HEK293 (cell line): ENCODE results near the gene DHRS13.

Experiments
- CTCF ChIA-PET: fragments of 350-600 bp; formaldehyde crosslinking; extraction: SDS; loops from one replicate; lab custom pipeline; 2021; ENCODE audit warnings: antibody characterized with exemption; lab: Yijun Ruan, JAX
- POLR2A ChIA-PET: fragments of 300-600 bp; formaldehyde crosslinking; extraction: SDS; loops from one replicate; lab custom pipeline; 2020; ENCODE audit warnings: antibody characterized with exemption, inconsistent platforms; lab: Yijun Ruan, JAX
- H3K27ac ChIP-seq: fragments of 200-500 bp; sonication (Bioruptor generic); 2 replicates; pipeline ENCODE4 v1.5.1; 2014; ENCODE audit warnings: low read depth, low read length, control low read depth, inconsistent platforms; ENCODE audit errors: extremely low read depth
- H3K36me3 ChIP-seq, 2 experiments: fragments of 200-500 bp in 1 of 2; sonication (Bioruptor generic) in 1 of 2; 1 replicate in 1 of 2; 2 replicates in 1 of 2; pipeline ENCODE4 v1.5.1; 2014 to 2017; ENCODE audit warnings: inconsistent platforms in 2 of 2, low read length in 2 of 2; ENCODE audit not compliant: control insufficient read depth in 2 of 2, insufficient read depth in 1 of 2
- H3K4me1 ChIP-seq: fragments of 200-500 bp; sonication (Bioruptor generic); 2 replicates; pipeline ENCODE4 v1.5.1; 2014; ENCODE audit warnings: mild to moderate bottlenecking, low read length, inconsistent platforms; ENCODE audit not compliant: control insufficient read depth, insufficient read depth
- H3K4me3 ChIP-seq: 2 replicates; pipeline ENCODE4 v1.5.1; 2011; ENCODE audit warnings: low read depth, mild to moderate bottlenecking, control low read depth, low read length, moderate library complexity
- H3K9me3 ChIP-seq: fragments of 200-500 bp; sonication (Bioruptor generic); 2 replicates; pipeline ENCODE4 v1.5.1; 2014; ENCODE audit warnings: low read depth, low read length, inconsistent platforms; ENCODE audit not compliant: control insufficient read depth, insufficient read depth
- EGR2 ChIP-seq: fragments of 450-650 bp; formaldehyde crosslinking; IDR thresholded peaks from 2 replicates; pipeline ENCODE4 v1.5.1; 2016; ENCODE audit warnings: low read depth, missing biosample characterization, missing genetic modification characterization
- GLI2 ChIP-seq: fragments of 450-650 bp; formaldehyde crosslinking; IDR thresholded peaks from 2 replicates; pipeline ENCODE4; 2017; ENCODE audit warnings: missing biosample characterization, missing genetic modification characterization, low read depth, borderline replicate concordance
- IKZF3 ChIP-seq: fragments of 450-650 bp; IDR thresholded peaks from 2 replicates; pipeline ENCODE4 v1.5.0; 2018; ENCODE audit warnings: missing biosample characterization, mild to moderate bottlenecking, missing genetic modification characterization, moderate library complexity
- RBAK ChIP-seq: fragments of 450-650 bp; formaldehyde crosslinking; IDR thresholded peaks from 2 replicates; pipeline ENCODE4 v1.5.1; 2016; ENCODE audit warnings: missing biosample characterization, missing genetic modification characterization
- ZBTB20 ChIP-seq: fragments of 450-650 bp; formaldehyde crosslinking; IDR thresholded peaks from 2 replicates; pipeline ENCODE4 v1.5.1; 2016; ENCODE audit warnings: missing biosample characterization, missing genetic modification characterization
- ZNF157 ChIP-seq: fragments of 450-650 bp; formaldehyde crosslinking; IDR thresholded peaks from 2 replicates; pipeline ENCODE4 v1.5.1; 2016; ENCODE audit warnings: missing biosample characterization, missing genetic modification characterization
- ZNF292 ChIP-seq: fragments of 450-650 bp; formaldehyde crosslinking; IDR thresholded peaks from 2 replicates; pipeline ENCODE4 v1.5.1; 2016; ENCODE audit warnings: low read depth, missing biosample characterization, missing genetic modification characterization, borderline replicate concordance
- ZNF335 ChIP-seq: fragments of 450-650 bp; formaldehyde crosslinking; conservative IDR thresholded peaks from 2 replicates; pipeline ENCODE4 v1.5.1; 2016; ENCODE audit warnings: missing biosample characterization, missing genetic modification characterization
- ZNF501 ChIP-seq: fragments of 450-650 bp; formaldehyde crosslinking; IDR thresholded peaks from 2 replicates; pipeline ENCODE4 v1.5.1; 2016; ENCODE audit warnings: missing biosample characterization, missing genetic modification characterization
- TF ChIP-seq, protein P1 (sequence below): fragments of 450-650 bp; formaldehyde crosslinking; IDR thresholded peaks from 2 replicates; pipeline ENCODE4 v1.5.1; 2016; ENCODE audit warnings: missing biosample characterization, missing genetic modification characterization
- TF ChIP-seq, protein P2 (sequence below): fragments of 450-650 bp; formaldehyde crosslinking; IDR thresholded peaks from 2 replicates; pipeline ENCODE4 v1.5.1; 2017; ENCODE audit warnings: missing biosample characterization, missing genetic modification characterization
- TF ChIP-seq, protein P3 (sequence below): IDR thresholded peaks from 2 replicates; pipeline ENCODE4 v1.6.1; 2011; ENCODE audit warnings: mild to moderate bottlenecking, low read depth, low read length, borderline replicate concordance
- TF ChIP-seq, protein P4 (sequence below): fragments of 450-650 bp; formaldehyde crosslinking; IDR thresholded peaks from 2 replicates; pipeline ENCODE4 v1.5.1; 2017; ENCODE audit warnings: missing biosample characterization, missing genetic modification characterization
- TF ChIP-seq, protein P5 (sequence below): fragments of 450-650 bp; formaldehyde crosslinking; optimal IDR thresholded peaks from 2 replicates; pipeline ENCODE3; 2016; ENCODE audit warnings: missing biosample characterization, mild to moderate bottlenecking, missing genetic modification characterization
- TF ChIP-seq, protein P6 (sequence below): fragments of 450-650 bp; formaldehyde crosslinking; IDR thresholded peaks from 2 replicates; pipeline ENCODE4 v1.5.1; 2017; ENCODE audit warnings: missing biosample characterization, missing genetic modification characterization
- TF ChIP-seq, protein P7 (sequence below): fragments of 450-650 bp; formaldehyde crosslinking; conservative IDR thresholded peaks from 2 replicates; pipeline ENCODE4 v1.5.1; 2016; ENCODE audit warnings: low read depth, missing biosample characterization, missing genetic modification characterization
- TF ChIP-seq, protein P8 (sequence below): fragments of 450-650 bp; formaldehyde crosslinking; IDR thresholded peaks from 2 replicates; pipeline ENCODE4 v1.5.1; 2016; ENCODE audit warnings: missing biosample characterization, missing genetic modification characterization

The DHRS13 gene

DNA sequence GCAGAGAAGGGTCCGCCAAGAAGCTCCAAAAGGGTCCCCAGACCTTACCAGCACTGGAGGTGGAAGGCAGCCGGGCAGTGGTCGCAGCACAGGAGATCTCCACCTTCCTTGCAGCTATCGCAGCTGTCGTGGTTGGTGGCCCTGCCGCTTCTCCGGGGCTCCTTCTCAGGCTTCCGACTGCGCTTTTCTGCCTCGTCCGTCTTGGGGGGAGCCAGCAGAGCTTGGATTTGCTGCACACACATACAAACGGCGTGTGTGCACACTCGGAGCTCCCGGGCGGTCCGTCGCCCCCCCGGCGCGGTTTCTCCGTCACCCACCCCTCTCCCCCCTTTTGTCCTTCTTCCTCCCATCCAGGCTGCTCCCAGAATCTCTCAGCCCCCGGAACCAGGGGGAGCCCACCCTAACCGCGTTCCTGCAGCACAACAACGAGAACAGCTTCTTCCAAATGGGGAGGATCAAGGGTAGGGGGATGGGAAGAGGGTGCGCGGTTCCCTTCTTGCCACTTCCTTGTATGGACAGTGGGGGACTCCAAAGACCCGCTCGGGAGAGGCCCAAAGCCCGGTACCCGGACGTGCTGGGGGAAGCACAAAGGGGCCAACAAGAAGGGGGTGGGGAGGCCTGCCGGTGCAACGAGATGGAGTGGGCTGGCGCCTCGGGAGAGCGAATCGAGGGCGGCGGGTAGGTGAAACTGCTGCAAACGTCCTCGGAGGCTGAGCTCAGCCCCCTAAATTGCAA is 47.3 kb upstream of the DHRS13 start:
- peaks cover 11 to 14% of the 10 kb centered on the region in 2 experiments; a peak in 2 of 3 replicates for H3K36me3 ChIP-seq
- H3K4me3 ChIP-seq: peak overlapping the region; percentile 87
- POLR2A ChIA-PET: interaction anchor here (0.7 to 2.3 kb wide), 15 partner anchors 10 to 614 kb away, joined by 3 to 48 read pairs (median 4); partner anchors contain the start of genes BLTP2, FLOT2, NEK8 and RPL23A
- H3K27ac ChIP-seq: peak overlapping the region; percentile 81
- H3K9me3 ChIP-seq: no peaks in the 10 kb centered on the region
- H3K4me1 ChIP-seq: peaks cover 18% of the 10 kb centered on the region
- CTCF ChIA-PET: interaction anchor here (0.6 to 18.9 kb wide), 12 partner anchors 10 to 616 kb away, joined by 3 to 680 read pairs (median 4); partner anchors contain the start of gene TLCD1
- TF ChIP-seq, protein P1, sequence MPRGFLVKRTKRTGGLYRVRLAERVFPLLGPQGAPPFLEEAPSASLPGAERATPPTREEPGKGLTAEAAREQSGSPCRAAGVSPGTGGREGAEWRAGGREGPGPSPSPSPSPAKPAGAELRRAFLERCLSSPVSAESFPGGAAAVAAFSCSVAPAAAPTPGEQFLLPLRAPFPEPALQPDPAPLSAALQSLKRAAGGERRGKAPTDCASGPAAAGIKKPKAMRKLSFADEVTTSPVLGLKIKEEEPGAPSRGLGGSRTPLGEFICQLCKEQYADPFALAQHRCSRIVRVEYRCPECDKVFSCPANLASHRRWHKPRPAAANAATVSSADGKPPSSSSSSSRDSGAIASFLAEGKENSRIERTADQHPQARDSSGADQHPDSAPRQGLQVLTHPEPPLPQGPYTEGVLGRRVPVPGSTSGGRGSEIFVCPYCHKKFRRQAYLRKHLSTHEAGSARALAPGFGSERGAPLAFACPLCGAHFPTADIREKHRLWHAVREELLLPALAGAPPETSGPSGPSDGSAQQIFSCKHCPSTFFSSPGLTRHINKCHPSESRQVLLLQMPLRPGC: peak; percentile 92; the same call in 1 of the 2 replicates
- TF ChIP-seq ZNF157 (no peak), ZNF335 (tag by site-specific recombination) (no peak), ZNF292 (tag by site-specific recombination) (no peak), RBAK (tag by site-specific recombination) (no peak), GLI2 (tag by site-specific recombination) (no peak), ZBTB20 (peak; percentile 60; the same call in 1 of the 2 replicates), ZNF501 (tag by site-specific recombination) (0 out of 2 replicates have a peak, but pooled peaks have one; percentile 7), EGR2 (tag by site-specific recombination) (peak; percentile 55), IKZF3 (tag by site-specific recombination) (0 out of 2 replicates have a peak, but pooled peaks have one; percentile 8)
- TF ChIP-seq, protein P2, sequence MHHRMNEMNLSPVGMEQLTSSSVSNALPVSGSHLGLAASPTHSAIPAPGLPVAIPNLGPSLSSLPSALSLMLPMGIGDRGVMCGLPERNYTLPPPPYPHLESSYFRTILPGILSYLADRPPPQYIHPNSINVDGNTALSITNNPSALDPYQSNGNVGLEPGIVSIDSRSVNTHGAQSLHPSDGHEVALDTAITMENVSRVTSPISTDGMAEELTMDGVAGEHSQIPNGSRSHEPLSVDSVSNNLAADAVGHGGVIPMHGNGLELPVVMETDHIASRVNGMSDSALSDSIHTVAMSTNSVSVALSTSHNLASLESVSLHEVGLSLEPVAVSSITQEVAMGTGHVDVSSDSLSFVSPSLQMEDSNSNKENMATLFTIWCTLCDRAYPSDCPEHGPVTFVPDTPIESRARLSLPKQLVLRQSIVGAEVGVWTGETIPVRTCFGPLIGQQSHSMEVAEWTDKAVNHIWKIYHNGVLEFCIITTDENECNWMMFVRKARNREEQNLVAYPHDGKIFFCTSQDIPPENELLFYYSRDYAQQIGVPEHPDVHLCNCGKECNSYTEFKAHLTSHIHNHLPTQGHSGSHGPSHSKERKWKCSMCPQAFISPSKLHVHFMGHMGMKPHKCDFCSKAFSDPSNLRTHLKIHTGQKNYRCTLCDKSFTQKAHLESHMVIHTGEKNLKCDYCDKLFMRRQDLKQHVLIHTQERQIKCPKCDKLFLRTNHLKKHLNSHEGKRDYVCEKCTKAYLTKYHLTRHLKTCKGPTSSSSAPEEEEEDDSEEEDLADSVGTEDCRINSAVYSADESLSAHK (tag by site-specific recombination): peak; percentile 81
- TF ChIP-seq, protein P3, sequence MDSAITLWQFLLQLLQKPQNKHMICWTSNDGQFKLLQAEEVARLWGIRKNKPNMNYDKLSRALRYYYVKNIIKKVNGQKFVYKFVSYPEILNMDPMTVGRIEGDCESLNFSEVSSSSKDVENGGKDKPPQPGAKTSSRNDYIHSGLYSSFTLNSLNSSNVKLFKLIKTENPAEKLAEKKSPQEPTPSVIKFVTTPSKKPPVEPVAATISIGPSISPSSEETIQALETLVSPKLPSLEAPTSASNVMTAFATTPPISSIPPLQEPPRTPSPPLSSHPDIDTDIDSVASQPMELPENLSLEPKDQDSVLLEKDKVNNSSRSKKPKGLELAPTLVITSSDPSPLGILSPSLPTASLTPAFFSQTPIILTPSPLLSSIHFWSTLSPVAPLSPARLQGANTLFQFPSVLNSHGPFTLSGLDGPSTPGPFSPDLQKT: no peak
- TF ChIP-seq, protein P4, sequence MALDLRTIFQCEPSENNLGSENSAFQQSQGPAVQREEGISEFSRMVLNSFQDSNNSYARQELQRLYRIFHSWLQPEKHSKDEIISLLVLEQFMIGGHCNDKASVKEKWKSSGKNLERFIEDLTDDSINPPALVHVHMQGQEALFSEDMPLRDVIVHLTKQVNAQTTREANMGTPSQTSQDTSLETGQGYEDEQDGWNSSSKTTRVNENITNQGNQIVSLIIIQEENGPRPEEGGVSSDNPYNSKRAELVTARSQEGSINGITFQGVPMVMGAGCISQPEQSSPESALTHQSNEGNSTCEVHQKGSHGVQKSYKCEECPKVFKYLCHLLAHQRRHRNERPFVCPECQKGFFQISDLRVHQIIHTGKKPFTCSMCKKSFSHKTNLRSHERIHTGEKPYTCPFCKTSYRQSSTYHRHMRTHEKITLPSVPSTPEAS: peak; percentile 96
- TF ChIP-seq, protein P5, sequence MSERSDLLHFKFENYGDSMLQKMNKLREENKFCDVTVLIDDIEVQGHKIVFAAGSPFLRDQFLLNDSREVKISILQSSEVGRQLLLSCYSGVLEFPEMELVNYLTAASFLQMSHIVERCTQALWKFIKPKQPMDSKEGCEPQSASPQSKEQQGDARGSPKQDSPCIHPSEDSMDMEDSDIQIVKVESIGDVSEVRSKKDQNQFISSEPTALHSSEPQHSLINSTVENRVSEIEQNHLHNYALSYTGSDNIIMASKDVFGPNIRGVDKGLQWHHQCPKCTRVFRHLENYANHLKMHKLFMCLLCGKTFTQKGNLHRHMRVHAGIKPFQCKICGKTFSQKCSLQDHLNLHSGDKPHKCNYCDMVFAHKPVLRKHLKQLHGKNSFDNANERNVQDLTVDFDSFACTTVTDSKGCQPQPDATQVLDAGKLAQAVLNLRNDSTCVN: peak; percentile 41
- TF ChIP-seq, protein P6, sequence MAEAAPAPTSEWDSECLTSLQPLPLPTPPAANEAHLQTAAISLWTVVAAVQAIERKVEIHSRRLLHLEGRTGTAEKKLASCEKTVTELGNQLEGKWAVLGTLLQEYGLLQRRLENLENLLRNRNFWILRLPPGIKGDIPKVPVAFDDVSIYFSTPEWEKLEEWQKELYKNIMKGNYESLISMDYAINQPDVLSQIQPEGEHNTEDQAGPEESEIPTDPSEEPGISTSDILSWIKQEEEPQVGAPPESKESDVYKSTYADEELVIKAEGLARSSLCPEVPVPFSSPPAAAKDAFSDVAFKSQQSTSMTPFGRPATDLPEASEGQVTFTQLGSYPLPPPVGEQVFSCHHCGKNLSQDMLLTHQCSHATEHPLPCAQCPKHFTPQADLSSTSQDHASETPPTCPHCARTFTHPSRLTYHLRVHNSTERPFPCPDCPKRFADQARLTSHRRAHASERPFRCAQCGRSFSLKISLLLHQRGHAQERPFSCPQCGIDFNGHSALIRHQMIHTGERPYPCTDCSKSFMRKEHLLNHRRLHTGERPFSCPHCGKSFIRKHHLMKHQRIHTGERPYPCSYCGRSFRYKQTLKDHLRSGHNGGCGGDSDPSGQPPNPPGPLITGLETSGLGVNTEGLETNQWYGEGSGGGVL (tag by site-specific recombination): peak; percentile 79
- TF ChIP-seq, protein P7, sequence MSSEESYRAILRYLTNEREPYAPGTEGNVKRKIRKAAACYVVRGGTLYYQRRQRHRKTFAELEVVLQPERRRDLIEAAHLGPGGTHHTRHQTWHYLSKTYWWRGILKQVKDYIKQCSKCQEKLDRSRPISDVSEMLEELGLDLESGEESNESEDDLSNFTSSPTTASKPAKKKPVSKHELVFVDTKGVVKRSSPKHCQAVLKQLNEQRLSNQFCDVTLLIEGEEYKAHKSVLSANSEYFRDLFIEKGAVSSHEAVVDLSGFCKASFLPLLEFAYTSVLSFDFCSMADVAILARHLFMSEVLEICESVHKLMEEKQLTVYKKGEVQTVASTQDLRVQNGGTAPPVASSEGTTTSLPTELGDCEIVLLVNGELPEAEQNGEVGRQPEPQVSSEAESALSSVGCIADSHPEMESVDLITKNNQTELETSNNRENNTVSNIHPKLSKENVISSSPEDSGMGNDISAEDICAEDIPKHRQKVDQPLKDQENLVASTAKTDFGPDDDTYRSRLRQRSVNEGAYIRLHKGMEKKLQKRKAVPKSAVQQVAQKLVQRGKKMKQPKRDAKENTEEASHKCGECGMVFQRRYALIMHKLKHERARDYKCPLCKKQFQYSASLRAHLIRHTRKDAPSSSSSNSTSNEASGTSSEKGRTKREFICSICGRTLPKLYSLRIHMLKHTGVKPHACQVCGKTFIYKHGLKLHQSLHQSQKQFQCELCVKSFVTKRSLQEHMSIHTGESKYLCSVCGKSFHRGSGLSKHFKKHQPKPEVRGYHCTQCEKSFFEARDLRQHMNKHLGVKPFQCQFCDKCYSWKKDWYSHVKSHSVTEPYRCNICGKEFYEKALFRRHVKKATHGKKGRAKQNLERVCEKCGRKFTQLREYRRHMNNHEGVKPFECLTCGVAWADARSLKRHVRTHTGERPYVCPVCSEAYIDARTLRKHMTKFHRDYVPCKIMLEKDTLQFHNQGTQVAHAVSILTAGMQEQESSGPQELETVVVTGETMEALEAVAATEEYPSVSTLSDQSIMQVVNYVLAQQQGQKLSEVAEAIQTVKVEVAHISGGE (tag by site-specific recombination): peak; percentile 84
- TF ChIP-seq, protein P8, sequence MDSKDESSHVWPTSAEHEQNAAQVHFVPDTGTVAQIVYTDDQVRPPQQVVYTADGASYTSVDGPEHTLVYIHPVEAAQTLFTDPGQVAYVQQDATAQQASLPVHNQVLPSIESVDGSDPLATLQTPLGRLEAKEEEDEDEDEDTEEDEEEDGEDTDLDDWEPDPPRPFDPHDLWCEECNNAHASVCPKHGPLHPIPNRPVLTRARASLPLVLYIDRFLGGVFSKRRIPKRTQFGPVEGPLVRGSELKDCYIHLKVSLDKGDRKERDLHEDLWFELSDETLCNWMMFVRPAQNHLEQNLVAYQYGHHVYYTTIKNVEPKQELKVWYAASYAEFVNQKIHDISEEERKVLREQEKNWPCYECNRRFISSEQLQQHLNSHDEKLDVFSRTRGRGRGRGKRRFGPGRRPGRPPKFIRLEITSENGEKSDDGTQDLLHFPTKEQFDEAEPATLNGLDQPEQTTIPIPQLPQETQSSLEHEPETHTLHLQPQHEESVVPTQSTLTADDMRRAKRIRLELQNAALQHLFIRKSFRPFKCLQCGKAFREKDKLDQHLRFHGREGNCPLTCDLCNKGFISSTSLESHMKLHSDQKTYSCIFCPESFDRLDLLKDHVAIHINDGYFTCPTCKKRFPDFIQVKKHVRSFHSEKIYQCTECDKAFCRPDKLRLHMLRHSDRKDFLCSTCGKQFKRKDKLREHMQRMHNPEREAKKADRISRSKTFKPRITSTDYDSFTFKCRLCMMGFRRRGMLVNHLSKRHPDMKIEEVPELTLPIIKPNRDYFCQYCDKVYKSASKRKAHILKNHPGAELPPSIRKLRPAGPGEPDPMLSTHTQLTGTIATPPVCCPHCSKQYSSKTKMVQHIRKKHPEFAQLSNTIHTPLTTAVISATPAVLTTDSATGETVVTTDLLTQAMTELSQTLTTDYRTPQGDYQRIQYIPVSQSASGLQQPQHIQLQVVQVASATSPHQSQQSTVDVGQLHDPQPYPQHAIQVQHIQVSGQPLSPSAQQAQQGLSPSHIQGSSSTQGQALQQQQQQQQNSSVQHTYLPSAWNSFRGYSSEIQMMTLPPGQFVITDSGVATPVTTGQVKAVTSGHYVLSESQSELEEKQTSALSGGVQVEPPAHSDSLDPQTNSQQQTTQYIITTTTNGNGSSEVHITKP (tag by site-specific recombination): peak; percentile 98
